Neural cell (in vitro differentiated cells): Measurements from ENCODE around the gene TSSK3. TPM values are rescaled to one million over a fixed set of nuclear protein-coding genes. Genes with fewer than 3 reads are reported as not detected.

Source experiments
- H2AFZ ChIP-seq: fragments of 200-600, 300-800 bp; sonication (generic), shearing (Covaris generic); 2 replicates; pipeline ENCODE4 v1.6.0; 2014; ENCODE audit warnings: low read depth, mild to moderate bottlenecking, antibody characterized with exemption, low read length, moderate library complexity
- H3F3A ChIP-seq: fragments of 200-600 bp; shearing (Covaris generic); 2 replicates; pipeline ENCODE4 v1.6.1; 2016; ENCODE audit warnings: mild to moderate bottlenecking, moderate library complexity, mixed read lengths, antibody characterized with exemption, low read length; ENCODE audit not compliant: insufficient read depth, poor library complexity, severe bottlenecking
- H3K27ac ChIP-seq: fragments of 200-600, 300-800 bp; sonication (generic), shearing (Covaris generic); 2 replicates; pipeline ENCODE4 v1.5.1; 2014; ENCODE audit warnings: mild to moderate bottlenecking, low read length, moderate library complexity
- H3K27me3 ChIP-seq: fragments of 300-800, 200-600 bp; sonication (generic), shearing (Covaris generic); 2 replicates; pipeline ENCODE4 v1.6.0; 2014; ENCODE audit warnings: mild to moderate bottlenecking, low read depth, low read length, moderate library complexity; ENCODE audit not compliant: insufficient read depth
- H3K36me3 ChIP-seq: fragments of 300-800, 200-600 bp; sonication (generic), shearing (Covaris generic); 2 replicates; pipeline ENCODE4 v1.5.1; 2014; ENCODE audit warnings: mild to moderate bottlenecking, antibody characterized with exemption, low read length, moderate library complexity; ENCODE audit not compliant: insufficient read depth
- H3K4me2 ChIP-seq: fragments of 300-800, 200-600 bp; sonication (generic), shearing (Covaris generic); 2 replicates; pipeline ENCODE4 v1.6.0; 2014; ENCODE audit warnings: mild to moderate bottlenecking, low read length
- H3K4me3 ChIP-seq: fragments of 300-800, 200-600 bp; sonication (generic), shearing (Covaris generic); 2 replicates; pipeline ENCODE4 v1.5.1; 2014; ENCODE audit warnings: mild to moderate bottlenecking, low read length, moderate library complexity
- H3K79me2 ChIP-seq: fragments of 200-600 bp; shearing (Covaris generic); replicated peaks from 2 replicates; pipeline ENCODE4 v1.6.0; 2014; ENCODE audit warnings: mild to moderate bottlenecking, low read length, moderate library complexity; ENCODE audit not compliant: insufficient read depth
- H3K9ac ChIP-seq: fragments of 300-800, 200-600 bp; sonication (generic), shearing (Covaris generic); 2 replicates; pipeline ENCODE4 v1.6.1; 2016; ENCODE audit warnings: mild to moderate bottlenecking, low read length, mixed read lengths
- H3K9me2 ChIP-seq: fragments of 200-600 bp; shearing (Covaris generic); 2 replicates; pipeline ENCODE4 v1.6.1; 2016; ENCODE audit warnings: mild to moderate bottlenecking, low read length, mixed read lengths; ENCODE audit not compliant: insufficient read depth
- H3K9me3 ChIP-seq: fragments of 200-600, 300-800 bp; sonication (generic), shearing (Covaris generic); 2 replicates; pipeline ENCODE4 v1.6.1; 2016; ENCODE audit warnings: mild to moderate bottlenecking, mixed run types, low read length, moderate library complexity, mixed read lengths
- H4K20me1 ChIP-seq: fragments of 200-600 bp; shearing (Covaris generic); 2 replicates; pipeline ENCODE4 v1.6.1; 2016; ENCODE audit warnings: mild to moderate bottlenecking, mixed run types; ENCODE audit not compliant: insufficient read depth
- EP300 ChIP-seq: fragments of 450-650 bp; conservative IDR thresholded peaks from 2 replicates; pipeline ENCODE4 v1.6.1; 2014; ENCODE audit warnings: antibody characterized with exemption, mild to moderate bottlenecking, moderate library complexity; ENCODE audit not compliant: poor library complexity, severe bottlenecking
- EZH2 ChIP-seq: fragments of 200-600, 300-800 bp; shearing (Covaris generic), sonication (generic); IDR thresholded peaks from 2 replicates; pipeline ENCODE4 v1.6.1; 2014; ENCODE audit warnings: antibody characterized with exemption, low read length, borderline replicate concordance, mild to moderate bottlenecking; ENCODE audit not compliant: insufficient read depth, poor library complexity, severe bottlenecking
- MXI1 ChIP-seq: fragments of 450-650 bp; conservative IDR thresholded peaks from 2 replicates; pipeline ENCODE4 v1.6.1; 2014; ENCODE audit warnings: antibody characterized with exemption, mild to moderate bottlenecking; ENCODE audit not compliant: poor library complexity, severe bottlenecking
- POLR2AphosphoS5 ChIP-seq: IDR thresholded peaks from 2 replicates; pipeline ENCODE4 v1.6.1; 2012
- RAD21 ChIP-seq: fragments of 450-650 bp; conservative IDR thresholded peaks from 2 replicates; pipeline ENCODE4 v1.6.1; 2014; ENCODE audit warnings: antibody characterized with exemption, mild to moderate bottlenecking, moderate library complexity
- SMC3 ChIP-seq: fragments of 450-650 bp; conservative IDR thresholded peaks from 2 replicates; pipeline ENCODE4 v1.6.1; 2014; ENCODE audit warnings: antibody characterized with exemption, mild to moderate bottlenecking, moderate library complexity; ENCODE audit not compliant: poor library complexity
- TAF1 ChIP-seq: IDR thresholded peaks from 2 replicates; pipeline ENCODE4 v1.6.1; 2012; ENCODE audit warnings: low read depth
- polyA minus RNA-seq: library from RNA; depleted of rRNA, polyadenylated mRNA; stranded (reverse); fragments of >200 nt; gene quantifications from 2 replicates; pipeline ENCODE4 v1.2.3, GENCODE V29; 2014
- polyA plus RNA-seq: library from polyadenylated mRNA; depleted of rRNA; stranded (reverse); fragments of >200 nt; gene quantifications from 2 replicates; pipeline ENCODE4 v1.2.3, GENCODE V29; 2014
- TF ChIP-seq, protein P1 (sequence below): fragments of 450-650 bp; IDR thresholded peaks from 2 replicates; pipeline ENCODE4 v1.5.1; 2014; ENCODE audit warnings: antibody characterized with exemption, mild to moderate bottlenecking, moderate library complexity; ENCODE audit not compliant: poor library complexity, severe bottlenecking
- TF ChIP-seq, protein P2 (sequence below): IDR thresholded peaks from 2 replicates; pipeline ENCODE4 v1.6.1; 2012; ENCODE audit warnings: borderline replicate concordance

Gene TSSK3, protein sequence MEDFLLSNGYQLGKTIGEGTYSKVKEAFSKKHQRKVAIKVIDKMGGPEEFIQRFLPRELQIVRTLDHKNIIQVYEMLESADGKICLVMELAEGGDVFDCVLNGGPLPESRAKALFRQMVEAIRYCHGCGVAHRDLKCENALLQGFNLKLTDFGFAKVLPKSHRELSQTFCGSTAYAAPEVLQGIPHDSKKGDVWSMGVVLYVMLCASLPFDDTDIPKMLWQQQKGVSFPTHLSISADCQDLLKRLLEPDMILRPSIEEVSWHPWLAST
- polyA plus RNA-seq (not detected in 2 replicates), polyA minus RNA-seq (1.2 TPM in 1 of 2 replicates, not detected in the other)

DNA sequence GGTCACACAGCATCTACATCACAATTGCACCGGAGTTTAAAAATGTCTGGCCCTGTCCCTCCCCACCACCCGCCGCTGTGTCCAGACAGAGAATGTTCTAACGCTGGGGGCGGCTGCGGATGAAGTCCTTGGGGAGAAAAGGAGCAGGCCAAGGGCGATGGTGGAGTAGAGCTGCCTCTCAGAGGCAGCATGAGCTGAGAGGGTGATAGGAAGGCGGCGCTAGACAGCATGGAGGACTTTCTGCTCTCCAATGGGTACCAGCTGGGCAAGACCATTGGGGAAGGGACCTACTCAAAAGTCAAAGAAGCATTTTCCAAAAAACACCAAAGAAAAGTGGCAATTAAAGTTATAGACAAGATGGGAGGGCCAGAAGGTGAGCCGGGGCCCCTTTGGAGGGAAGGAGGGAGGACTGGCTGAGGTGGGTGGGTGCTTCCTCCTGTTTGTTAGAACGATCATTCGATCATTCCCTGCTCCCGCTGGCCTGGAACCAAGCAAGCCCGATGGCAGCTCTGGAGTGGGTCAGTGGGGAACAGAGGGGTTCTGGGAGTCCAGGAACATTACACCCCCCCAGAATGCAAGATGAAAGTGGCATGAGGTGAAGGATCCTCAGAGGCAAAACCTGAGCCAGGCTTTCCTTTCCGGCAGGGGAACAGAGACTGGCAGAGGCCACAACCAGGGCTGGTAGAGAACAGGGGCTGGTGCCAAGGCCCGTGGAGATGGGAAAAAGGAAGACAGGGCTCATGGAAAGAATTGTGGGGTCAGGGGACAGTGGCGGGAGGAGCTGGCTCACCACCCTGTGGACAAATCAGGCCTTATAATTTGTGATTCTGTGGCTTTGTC is at the start of gene TSSK3, which contains the start of gene FAM229A:
TSSK3 (plus strand) TSS at position 66 of the 840 bp plus-strand sequence; CDS start at position 229, 163 bp downstream.
FAM229A (minus strand) TSS at position 12 of the 840 bp plus-strand sequence. CDS start 394 bp downstream, outside the sequence.
- H3K27me3 ChIP-seq, result no peaks in the 10 kb centered on the region
- H3K27ac ChIP-seq, result no peak within 1 kb of the TSS
- H3K4me2 ChIP-seq, result no peak within 1 kb of the TSS
- TF ChIP-seq RAD21 (no peak), POLR2AphosphoS5 (no peak), EP300 (no peak), SMC3 (no peak), MXI1 (no peak), EZH2 (no peak), TAF1 (no peak)
- TF ChIP-seq, protein P1, sequence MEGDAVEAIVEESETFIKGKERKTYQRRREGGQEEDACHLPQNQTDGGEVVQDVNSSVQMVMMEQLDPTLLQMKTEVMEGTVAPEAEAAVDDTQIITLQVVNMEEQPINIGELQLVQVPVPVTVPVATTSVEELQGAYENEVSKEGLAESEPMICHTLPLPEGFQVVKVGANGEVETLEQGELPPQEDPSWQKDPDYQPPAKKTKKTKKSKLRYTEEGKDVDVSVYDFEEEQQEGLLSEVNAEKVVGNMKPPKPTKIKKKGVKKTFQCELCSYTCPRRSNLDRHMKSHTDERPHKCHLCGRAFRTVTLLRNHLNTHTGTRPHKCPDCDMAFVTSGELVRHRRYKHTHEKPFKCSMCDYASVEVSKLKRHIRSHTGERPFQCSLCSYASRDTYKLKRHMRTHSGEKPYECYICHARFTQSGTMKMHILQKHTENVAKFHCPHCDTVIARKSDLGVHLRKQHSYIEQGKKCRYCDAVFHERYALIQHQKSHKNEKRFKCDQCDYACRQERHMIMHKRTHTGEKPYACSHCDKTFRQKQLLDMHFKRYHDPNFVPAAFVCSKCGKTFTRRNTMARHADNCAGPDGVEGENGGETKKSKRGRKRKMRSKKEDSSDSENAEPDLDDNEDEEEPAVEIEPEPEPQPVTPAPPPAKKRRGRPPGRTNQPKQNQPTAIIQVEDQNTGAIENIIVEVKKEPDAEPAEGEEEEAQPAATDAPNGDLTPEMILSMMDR, result no peak
- TF ChIP-seq, protein P2, sequence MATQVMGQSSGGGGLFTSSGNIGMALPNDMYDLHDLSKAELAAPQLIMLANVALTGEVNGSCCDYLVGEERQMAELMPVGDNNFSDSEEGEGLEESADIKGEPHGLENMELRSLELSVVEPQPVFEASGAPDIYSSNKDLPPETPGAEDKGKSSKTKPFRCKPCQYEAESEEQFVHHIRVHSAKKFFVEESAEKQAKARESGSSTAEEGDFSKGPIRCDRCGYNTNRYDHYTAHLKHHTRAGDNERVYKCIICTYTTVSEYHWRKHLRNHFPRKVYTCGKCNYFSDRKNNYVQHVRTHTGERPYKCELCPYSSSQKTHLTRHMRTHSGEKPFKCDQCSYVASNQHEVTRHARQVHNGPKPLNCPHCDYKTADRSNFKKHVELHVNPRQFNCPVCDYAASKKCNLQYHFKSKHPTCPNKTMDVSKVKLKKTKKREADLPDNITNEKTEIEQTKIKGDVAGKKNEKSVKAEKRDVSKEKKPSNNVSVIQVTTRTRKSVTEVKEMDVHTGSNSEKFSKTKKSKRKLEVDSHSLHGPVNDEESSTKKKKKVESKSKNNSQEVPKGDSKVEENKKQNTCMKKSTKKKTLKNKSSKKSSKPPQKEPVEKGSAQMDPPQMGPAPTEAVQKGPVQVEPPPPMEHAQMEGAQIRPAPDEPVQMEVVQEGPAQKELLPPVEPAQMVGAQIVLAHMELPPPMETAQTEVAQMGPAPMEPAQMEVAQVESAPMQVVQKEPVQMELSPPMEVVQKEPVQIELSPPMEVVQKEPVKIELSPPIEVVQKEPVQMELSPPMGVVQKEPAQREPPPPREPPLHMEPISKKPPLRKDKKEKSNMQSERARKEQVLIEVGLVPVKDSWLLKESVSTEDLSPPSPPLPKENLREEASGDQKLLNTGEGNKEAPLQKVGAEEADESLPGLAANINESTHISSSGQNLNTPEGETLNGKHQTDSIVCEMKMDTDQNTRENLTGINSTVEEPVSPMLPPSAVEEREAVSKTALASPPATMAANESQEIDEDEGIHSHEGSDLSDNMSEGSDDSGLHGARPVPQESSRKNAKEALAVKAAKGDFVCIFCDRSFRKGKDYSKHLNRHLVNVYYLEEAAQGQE, result no peak
- H3K4me3 ChIP-seq, result peak within 1 kb of the TSS; percentile 10
- no peaks in the 10 kb centered on the region for H3K79me2 ChIP-seq
- H3K9ac ChIP-seq, result no peak within 1 kb of the TSS
- no peaks in the 10 kb centered on the region for H3K36me3 ChIP-seq
- no peaks in the 10 kb centered on the region for H4K20me1 ChIP-seq
- H3F3A ChIP-seq, result no peaks in the 10 kb centered on the region
- no peaks in the 10 kb centered on the region for H3K9me3 ChIP-seq
- H3K9me2 ChIP-seq, result no peaks in the 10 kb centered on the region
- H2AFZ ChIP-seq, result no peak within 1 kb of the TSS

DNA sequence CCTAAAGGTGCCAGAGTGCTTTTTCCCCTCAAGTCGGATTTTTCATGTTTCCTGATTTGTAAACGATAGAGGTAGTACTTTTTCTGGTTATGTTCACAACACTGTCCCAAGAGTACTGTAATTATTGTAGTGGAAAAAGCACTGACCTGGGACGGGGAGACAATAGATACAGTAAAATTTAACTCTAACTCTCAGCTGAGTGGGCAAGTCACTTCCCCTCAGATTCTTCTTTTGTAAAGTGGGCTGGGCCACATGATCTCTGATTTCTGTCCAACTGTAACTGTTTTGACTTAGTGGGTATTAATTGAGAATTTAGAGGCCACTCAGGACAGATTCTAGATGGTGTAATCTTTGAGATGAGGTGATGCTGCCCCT is 45.4 kb upstream of the TSSK3 start:
- no peak overlapping the region for H3K27ac ChIP-seq
- TF ChIP-seq POLR2AphosphoS5, result no peak
- no peak for TF ChIP-seq EZH2
- TF ChIP-seq RAD21, result no peak
- TF ChIP-seq MXI1, result no peak
- no peak for TF ChIP-seq EP300
- TF ChIP-seq, protein P1, result no peak
- no peak for TF ChIP-seq SMC3
- H3F3A ChIP-seq, result no peaks in the 10 kb centered on the region
- H4K20me1 ChIP-seq, result no peaks in the 10 kb centered on the region
- H2AFZ ChIP-seq, result no peak overlapping the region
- no peaks in the 10 kb centered on the region for H3K9me2 ChIP-seq
- H3K79me2 ChIP-seq, result no peaks in the 10 kb centered on the region
- H3K4me2 ChIP-seq, result no peak overlapping the region
- no peak overlapping the region for H3K9ac ChIP-seq
- H3K4me3 ChIP-seq, result no peak overlapping the region
- no peaks in the 10 kb centered on the region for H3K9me3 ChIP-seq
- no peaks in the 10 kb centered on the region for H3K36me3 ChIP-seq
- no peaks in the 10 kb centered on the region for H3K27me3 ChIP-seq
